GM12872 (cell line): ENCODE results near the gene LDLRAD2.

Source experiments
- CTCF ChIP-seq: IDR thresholded peaks from 3 replicates; pipeline ENCODE4 v1.5.1; 2011; ENCODE audit warnings: low read depth, mild to moderate bottlenecking, low read length, moderate library complexity; ENCODE audit not compliant: insufficient read depth

LDLRAD2 gene

DNA sequence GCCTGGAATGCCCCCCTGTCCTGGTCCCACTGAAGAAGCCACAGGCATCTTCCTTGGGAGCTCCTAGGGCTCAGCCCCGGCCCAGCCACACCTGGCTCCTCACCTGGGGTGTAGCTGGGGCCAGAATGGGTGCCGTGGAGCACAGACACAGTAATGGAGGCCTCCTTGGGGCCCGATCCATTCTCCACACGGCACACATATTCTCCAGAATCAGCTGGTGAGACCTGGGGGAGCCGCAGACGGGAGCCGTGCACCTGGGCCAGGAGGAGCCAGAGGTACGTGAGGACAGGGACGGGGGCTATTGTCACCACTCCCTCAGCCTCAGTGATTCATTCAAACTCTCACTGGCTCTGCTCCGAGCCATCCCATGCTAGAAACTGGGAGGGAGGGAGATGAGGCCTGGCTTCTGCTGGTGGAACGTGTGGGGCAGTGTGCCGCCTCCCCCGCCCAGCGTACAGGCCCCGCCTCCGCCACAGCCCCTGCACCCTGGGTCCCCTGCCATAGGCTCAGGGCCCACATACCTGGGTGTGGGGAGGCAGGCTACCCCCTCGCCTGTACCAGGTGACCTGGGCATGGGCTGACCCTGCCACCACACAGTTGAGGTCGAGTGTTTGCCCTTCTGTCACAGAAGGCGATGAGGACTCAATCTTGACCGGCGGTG is 42.2 kb downstream of the LDLRAD2 start:
- no peak for TF ChIP-seq CTCF

DNA sequence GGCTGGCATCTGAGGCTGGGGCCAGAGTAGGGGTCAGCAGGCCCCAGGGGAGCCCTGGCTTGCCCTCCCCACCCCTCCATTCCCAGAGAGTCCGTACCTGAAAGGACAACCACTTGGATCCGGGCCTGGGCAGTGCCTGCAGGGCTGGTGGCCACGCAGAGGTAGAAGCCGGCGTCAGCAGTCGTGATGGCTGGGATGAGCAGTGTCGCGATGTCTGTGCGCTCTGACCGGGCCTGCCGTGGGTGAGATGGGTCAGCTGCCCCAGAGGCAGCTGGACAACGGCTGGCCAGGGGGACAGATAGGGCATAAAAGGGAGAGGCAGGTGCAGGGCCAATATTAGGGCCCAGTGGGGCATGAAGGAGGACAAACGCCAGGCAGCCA is 42.7 kb downstream of the LDLRAD2 start:
- TF ChIP-seq CTCF = no peak

DNA sequence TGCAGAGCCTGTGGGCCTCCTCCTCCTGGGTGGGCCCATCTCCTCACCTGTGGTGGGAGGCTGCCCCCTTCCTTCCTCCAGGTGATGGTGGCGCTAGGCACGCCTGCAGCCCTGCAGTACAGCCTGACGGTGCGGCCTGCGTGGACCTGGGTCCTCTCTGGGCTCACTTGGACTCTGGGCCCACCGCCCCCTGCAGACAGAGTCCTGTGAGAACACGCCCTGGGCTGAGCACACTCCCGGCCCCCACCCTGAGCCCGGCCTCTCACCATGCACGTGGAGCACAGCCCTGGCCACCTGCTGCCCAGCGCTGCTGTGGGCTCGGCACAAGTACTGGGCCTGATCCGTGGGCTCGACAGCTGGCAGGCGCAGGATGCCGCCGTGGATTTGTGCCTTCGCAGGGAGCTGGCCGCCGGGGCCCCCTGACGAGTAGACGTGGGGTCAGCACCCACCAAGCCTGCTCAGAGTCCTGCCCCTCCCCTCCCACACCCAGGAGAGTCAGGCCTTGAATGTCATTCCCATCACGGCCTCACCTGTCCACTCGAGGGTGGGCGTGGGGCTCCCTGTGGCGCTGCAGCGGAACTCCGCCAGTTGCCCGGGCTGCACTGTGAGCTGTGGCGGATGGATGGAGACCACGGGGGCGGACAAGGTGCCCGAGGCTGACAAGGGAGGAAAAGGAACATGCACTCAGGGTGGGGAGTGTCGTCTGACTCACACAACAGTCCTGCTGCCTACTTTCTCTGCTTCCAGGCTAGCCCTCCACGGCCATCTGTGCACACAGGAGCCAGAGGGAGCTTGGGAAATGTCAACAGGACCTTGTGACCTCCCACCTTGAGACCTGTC is 43.4 kb downstream of the LDLRAD2 start:
- no peak for TF ChIP-seq CTCF

GRCh38 chr1:21857142-21857839 is 45.2 kb downstream of the LDLRAD2 start:
- no peak for TF ChIP-seq CTCF

DNA sequence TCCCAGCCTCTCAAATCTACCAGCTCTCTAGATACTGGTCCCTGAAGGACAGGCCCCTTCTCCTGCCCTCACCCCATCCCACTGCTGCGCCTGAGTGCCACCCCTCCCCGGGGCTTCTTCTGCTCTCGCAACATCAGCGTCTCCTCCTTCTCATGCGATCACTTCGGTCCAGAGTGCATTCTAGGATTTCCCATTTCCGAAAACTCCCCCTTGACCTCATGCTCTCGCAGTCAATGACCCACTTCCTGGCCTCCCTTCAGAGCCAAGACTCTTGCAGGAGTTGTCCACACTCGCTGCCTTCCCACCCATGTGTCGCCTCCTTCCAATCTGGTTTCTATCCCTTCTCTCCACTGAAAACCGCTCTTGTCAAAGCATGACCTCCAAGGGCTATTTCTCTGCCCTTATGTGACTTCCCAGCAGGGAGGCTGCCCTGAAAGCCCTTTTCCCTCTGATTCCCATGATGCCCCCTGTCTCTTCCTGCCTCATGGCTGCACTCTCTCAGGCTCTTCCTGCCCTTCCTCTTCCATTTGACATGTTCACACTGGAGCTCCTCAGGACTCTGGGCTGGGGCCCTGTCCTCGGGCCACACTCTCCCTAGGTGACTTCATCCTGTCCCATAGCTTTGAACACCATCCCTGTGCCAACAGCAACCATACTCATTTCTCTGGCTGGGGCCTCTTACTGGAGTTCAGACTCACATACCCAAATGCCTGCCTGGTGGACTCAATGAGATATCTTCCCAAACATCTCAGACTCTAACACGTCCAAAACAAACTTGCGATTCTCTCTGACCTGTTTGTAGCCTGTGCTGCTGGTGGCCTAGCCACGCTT is 46.0 kb downstream of the LDLRAD2 start:
- TF ChIP-seq CTCF = no peak

GRCh38 chr1:21859669-21860179 is 47.7 kb downstream of the LDLRAD2 start:
- no peak for TF ChIP-seq CTCF
